OCI-LY1 (cell line): ENCODE measurements around the gene VMAC.

Source experiments
- H2AFZ ChIP-seq: fragments of 200-600 bp; sonication (generic), shearing (Covaris generic); 2 replicates; pipeline ENCODE4 v1.6.0; 2014; ENCODE audit warnings: antibody characterized with exemption, mild to moderate bottlenecking, low read length
- H3F3A ChIP-seq: fragments of 200-600 bp; sonication (generic), shearing (Covaris generic); 2 replicates; pipeline ENCODE4 v1.6.0; 2014; ENCODE audit warnings: mild to moderate bottlenecking, antibody characterized with exemption, low read length, moderate library complexity; ENCODE audit not compliant: insufficient read depth
- H3K27ac ChIP-seq: fragments of 200-600 bp; sonication (generic); 2 replicates; pipeline ENCODE4 v1.5.1; 2014; ENCODE audit warnings: low read length, mixed run types, mild to moderate bottlenecking, low read depth; ENCODE audit not compliant: poor library complexity, severe bottlenecking
- H3K27me3 ChIP-seq: fragments of 200-600 bp; sonication (generic); 2 replicates; pipeline ENCODE4 v1.6.0; 2014; ENCODE audit warnings: antibody characterized with exemption, mild to moderate bottlenecking, low read length, moderate library complexity; ENCODE audit not compliant: insufficient read depth
- H3K36me3 ChIP-seq: fragments of 200-600 bp; sonication (generic); 2 replicates; pipeline ENCODE4 v1.6.1; 2014; ENCODE audit warnings: mild to moderate bottlenecking, antibody characterized with exemption, low read length, moderate library complexity, mixed read lengths; ENCODE audit not compliant: insufficient read depth
- H3K4me1 ChIP-seq: fragments of 200-600 bp; sonication (generic); 2 replicates; pipeline ENCODE4 v1.5.1; 2014; ENCODE audit warnings: mild to moderate bottlenecking, low read length, moderate library complexity; ENCODE audit not compliant: insufficient read depth, severe bottlenecking
- H3K4me2 ChIP-seq: fragments of 200-600 bp; sonication (generic), shearing (Covaris generic); 2 replicates; pipeline ENCODE4 v1.6.1; 2014; ENCODE audit warnings: low read length
- H3K4me3 ChIP-seq: fragments of 200-600 bp; sonication (generic); 2 replicates; pipeline ENCODE4 v1.5.1; 2014; ENCODE audit warnings: low read length, low read depth, mild to moderate bottlenecking, mixed read lengths; ENCODE audit not compliant: poor library complexity, severe bottlenecking
- H3K79me2 ChIP-seq: fragments of 200-600 bp; shearing (Covaris generic); 2 replicates; pipeline ENCODE4 v1.6.1; 2016; ENCODE audit warnings: mixed run types, low read length, mixed read lengths; ENCODE audit not compliant: insufficient read depth
- H3K9ac ChIP-seq: fragments of 200-600 bp; sonication (generic), shearing (Covaris generic); 2 replicates; pipeline ENCODE4 v1.6.1; 2014; ENCODE audit warnings: mild to moderate bottlenecking, low read length, mixed read lengths
- H3K9me2 ChIP-seq: fragments of 200-600 bp; sonication (generic), shearing (Covaris generic); 2 replicates; pipeline ENCODE4 v1.6.1; 2014; ENCODE audit warnings: low read depth, mild to moderate bottlenecking, low read length, mixed read lengths
- H3K9me3 ChIP-seq: fragments of 200-600 bp; shearing (Covaris generic); 2 replicates; pipeline ENCODE4 v1.6.1; 2014; ENCODE audit warnings: low read length, mixed read lengths
- H4K20me1 ChIP-seq: fragments of 200-600 bp; sonication (generic), shearing (Covaris generic); 2 replicates; pipeline ENCODE4 v1.6.0; 2016; ENCODE audit warnings: mild to moderate bottlenecking, low read length; ENCODE audit not compliant: insufficient read depth
- CTCF ChIP-seq: fragments of 200-600 bp; sonication (generic), shearing (Covaris generic); IDR thresholded peaks from 2 replicates; pipeline ENCODE4 v1.5.1; 2017; ENCODE audit warnings: mild to moderate bottlenecking, antibody characterized with exemption, low read length, moderate library complexity, mixed read lengths
- EZH2 ChIP-seq: fragments of 200-600 bp; sonication (generic), shearing (Covaris generic); IDR thresholded peaks from 2 replicates; pipeline ENCODE4 v1.8.0; 2017; ENCODE audit warnings: borderline replicate concordance, mixed run types, mild to moderate bottlenecking, antibody characterized with exemption, low read length, moderate library complexity, mixed read lengths

The VMAC gene

GRCh38 chr19:5935473-5936291 lies 31.0 kb downstream of the VMAC start:
- H3K27me3 ChIP-seq = no peaks in the 10 kb centered on the region
- H3K4me2 ChIP-seq = no peak overlapping the region
- TF ChIP-seq CTCF = no peak
- TF ChIP-seq EZH2 = no peak
- no peak overlapping the region for H3K9ac ChIP-seq
- H4K20me1 ChIP-seq = no peaks in the 10 kb centered on the region
- no peaks in the 10 kb centered on the region for H3F3A ChIP-seq
- no peaks in the 10 kb centered on the region for H3K4me1 ChIP-seq
- H3K79me2 ChIP-seq = no peaks in the 10 kb centered on the region
- H3K36me3 ChIP-seq = peaks cover 77% of the 10 kb centered on the region
- H3K9me2 ChIP-seq = no peaks in the 10 kb centered on the region
- H3K27ac ChIP-seq = no peak overlapping the region
- no peaks in the 10 kb centered on the region for H3K9me3 ChIP-seq
- H2AFZ ChIP-seq = no peak overlapping the region
- H3K4me3 ChIP-seq = no peak overlapping the region

GRCh38 chr19:5936292-5936592 lies 31.6 kb downstream of the VMAC start:
- H3K4me3 ChIP-seq = no peak overlapping the region
- TF ChIP-seq CTCF = no peak
- no peak for TF ChIP-seq EZH2
- no peak overlapping the region for H2AFZ ChIP-seq
- H3F3A ChIP-seq = no peaks in the 10 kb centered on the region
- no peaks in the 10 kb centered on the region for H3K4me1 ChIP-seq
- H3K4me2 ChIP-seq = no peak overlapping the region
- H3K9ac ChIP-seq = no peak overlapping the region
- H3K9me2 ChIP-seq = no peaks in the 10 kb centered on the region
- no peaks in the 10 kb centered on the region for H3K9me3 ChIP-seq
- no peaks in the 10 kb centered on the region for H4K20me1 ChIP-seq
- H3K36me3 ChIP-seq = peaks cover 77% of the 10 kb centered on the region
- H3K27me3 ChIP-seq = no peaks in the 10 kb centered on the region
- no peak overlapping the region for H3K27ac ChIP-seq
- H3K79me2 ChIP-seq = no peaks in the 10 kb centered on the region

- H3F3A ChIP-seq = no peaks in the 10 kb centered on the region
- H3K27ac ChIP-seq = no peak overlapping the region
- no peaks in the 10 kb centered on the region for H3K4me1 ChIP-seq
- no peak overlapping the region for H3K9ac ChIP-seq
- H3K9me3 ChIP-seq = no peaks in the 10 kb centered on the region
- TF ChIP-seq CTCF = no peak
- TF ChIP-seq EZH2 = no peak
- H3K27me3 ChIP-seq = no peaks in the 10 kb centered on the region
- H3K36me3 ChIP-seq = peaks cover 73% of the 10 kb centered on the region
- H3K4me2 ChIP-seq = no peak overlapping the region
- H2AFZ ChIP-seq = no peak overlapping the region
- H4K20me1 ChIP-seq = no peaks in the 10 kb centered on the region
- no peaks in the 10 kb centered on the region for H3K79me2 ChIP-seq
- no peak overlapping the region for H3K4me3 ChIP-seq
- H3K9me2 ChIP-seq = no peaks in the 10 kb centered on the region
Measured at GRCh38 chr19:5937550-5937949, 32.9 kb downstream of the VMAC start.
